Measurements from ENCODE around the gene CFAP107. TPM values are rescaled to one million over a fixed set of nuclear protein-coding genes. Genes with fewer than 3 reads are reported as not detected.

CFAP107 gene
- polyA plus RNA-seq, 1 experiment = 0.04 TPM

DNA sequence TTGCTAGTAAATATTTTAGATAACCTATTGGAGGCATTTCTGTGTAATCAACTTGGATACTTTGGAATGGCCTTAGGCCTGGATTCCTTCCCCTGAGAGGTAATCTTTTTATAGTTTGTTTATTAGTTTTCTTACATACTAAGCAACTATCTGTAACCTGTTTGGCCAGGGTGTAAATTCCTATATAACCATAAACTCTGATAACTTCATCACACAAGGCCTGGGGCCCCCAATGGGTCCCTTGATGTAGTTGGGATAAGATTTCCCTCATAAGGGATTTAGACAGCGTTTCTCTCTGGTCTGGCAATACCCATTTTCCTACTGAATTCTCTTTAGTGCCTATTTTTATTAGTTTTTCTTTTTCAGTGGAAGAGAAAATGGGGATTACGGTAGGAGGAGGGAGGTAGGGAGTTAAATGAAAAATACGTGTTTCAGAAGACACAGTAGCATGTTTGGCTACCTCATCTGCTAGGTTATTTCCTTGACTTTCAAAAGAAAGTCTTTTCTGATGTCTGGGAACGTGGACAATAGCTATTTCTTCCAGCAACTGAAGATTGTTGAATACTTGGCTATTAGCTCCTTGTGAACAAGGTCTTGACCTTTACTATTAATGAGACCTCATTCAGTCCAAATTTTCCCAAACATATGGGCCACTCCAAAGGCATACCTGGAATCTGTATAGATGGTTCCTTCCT is 37.5 kb upstream of the CFAP107 start:
- DNase-seq (ENCODE audit: low read depth) = no peak
- ChIA-PET CTCF (interaction anchor here (0.8 kb wide), 1 partner anchor 41 kb away, joined by 3 read pairs; no protein-coding TSS in a partner anchor), POLR2A (no interaction called here)
- H3K27me3 ChIP-seq (ENCODE audit: control insufficient read depth, insufficient read depth, low read length) = no peaks in the 10 kb centered on the region
- no peaks in the 10 kb centered on the region for H3K36me3 ChIP-seq (ENCODE audit: control insufficient read depth, insufficient read depth, low read length)
- H3K4me3 ChIP-seq (ENCODE audit: low read depth, low read length) = no peak overlapping the region
- TF ChIP-seq, protein P1, sequence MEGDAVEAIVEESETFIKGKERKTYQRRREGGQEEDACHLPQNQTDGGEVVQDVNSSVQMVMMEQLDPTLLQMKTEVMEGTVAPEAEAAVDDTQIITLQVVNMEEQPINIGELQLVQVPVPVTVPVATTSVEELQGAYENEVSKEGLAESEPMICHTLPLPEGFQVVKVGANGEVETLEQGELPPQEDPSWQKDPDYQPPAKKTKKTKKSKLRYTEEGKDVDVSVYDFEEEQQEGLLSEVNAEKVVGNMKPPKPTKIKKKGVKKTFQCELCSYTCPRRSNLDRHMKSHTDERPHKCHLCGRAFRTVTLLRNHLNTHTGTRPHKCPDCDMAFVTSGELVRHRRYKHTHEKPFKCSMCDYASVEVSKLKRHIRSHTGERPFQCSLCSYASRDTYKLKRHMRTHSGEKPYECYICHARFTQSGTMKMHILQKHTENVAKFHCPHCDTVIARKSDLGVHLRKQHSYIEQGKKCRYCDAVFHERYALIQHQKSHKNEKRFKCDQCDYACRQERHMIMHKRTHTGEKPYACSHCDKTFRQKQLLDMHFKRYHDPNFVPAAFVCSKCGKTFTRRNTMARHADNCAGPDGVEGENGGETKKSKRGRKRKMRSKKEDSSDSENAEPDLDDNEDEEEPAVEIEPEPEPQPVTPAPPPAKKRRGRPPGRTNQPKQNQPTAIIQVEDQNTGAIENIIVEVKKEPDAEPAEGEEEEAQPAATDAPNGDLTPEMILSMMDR (IDR thresholded peaks at IDR 0.05; ENCODE audit: insufficient read depth, low read depth, low read length) = no peak

DNA sequence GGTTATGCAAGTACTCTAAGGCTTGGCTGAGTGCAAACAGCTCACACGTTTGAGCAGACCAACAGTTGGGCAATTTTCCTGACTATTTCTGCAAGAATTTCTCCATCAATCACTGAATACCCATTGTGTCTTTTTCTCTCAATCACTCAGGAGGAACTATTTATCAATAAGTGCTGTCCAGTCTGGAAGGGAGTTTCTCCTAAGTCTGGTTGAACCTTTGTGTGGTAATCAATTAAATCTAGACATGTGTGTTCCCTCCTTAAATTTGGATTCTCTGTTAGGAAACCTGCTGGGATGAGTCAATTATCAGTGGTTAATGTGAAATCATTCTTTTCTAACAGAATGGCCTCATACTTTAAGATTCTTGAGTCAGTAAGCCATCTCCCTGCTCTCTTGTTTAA is 36.9 kb upstream of the CFAP107 start:
- no peak overlapping the region for H3K4me3 ChIP-seq (ENCODE audit: low read depth, low read length)
- no peaks in the 10 kb centered on the region for H3K36me3 ChIP-seq (ENCODE audit: control insufficient read depth, insufficient read depth, low read length)
- H3K27me3 ChIP-seq (ENCODE audit: control insufficient read depth, insufficient read depth, low read length) = no peaks in the 10 kb centered on the region
- TF ChIP-seq, protein P1 (IDR thresholded peaks at IDR 0.05; ENCODE audit: insufficient read depth, low read depth, low read length) = no peak
- ChIA-PET CTCF (interaction anchor here (0.8 kb wide), 1 partner anchor 42 kb away, joined by 3 read pairs; no protein-coding TSS in a partner anchor), POLR2A (no interaction called here)
- no peak for DNase-seq (ENCODE audit: low read depth)

- no peak for DNase-seq (ENCODE audit: low read depth)
- CTCF ChIA-PET = interaction anchor here (0.8 kb wide), 1 partner anchor 43 kb away, joined by 3 read pairs; no protein-coding TSS in a partner anchor
These were observed 36.3 kb upstream of the CFAP107 start for GRCh38 chr1:12709696-12710095.

DNA sequence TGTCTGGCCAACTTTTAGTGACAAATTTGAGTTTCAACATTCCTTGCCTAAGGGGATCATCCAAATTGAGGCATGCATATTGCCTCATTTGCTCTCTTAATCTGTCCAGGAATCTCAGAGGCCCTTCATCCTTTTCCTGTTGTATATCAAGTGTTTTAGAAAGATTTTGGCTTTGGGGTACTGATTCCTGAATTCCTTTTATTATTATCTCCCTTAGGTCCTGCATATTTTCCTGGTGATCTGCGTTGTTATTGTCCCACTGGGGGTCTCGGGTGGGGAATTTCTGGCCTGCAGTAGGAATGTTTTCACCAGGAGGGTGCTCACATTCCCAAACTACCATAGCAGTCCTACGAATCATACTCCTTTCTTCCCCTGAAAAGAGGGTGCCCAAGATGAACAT is 34.5 kb upstream of the CFAP107 start:
- POLR2A ChIA-PET = no interaction called here
- no peaks in the 10 kb centered on the region for H3K36me3 ChIP-seq (ENCODE audit: control insufficient read depth, insufficient read depth, low read length)
- DNase-seq (ENCODE audit: low read depth) = peak; percentile 49
- no peaks in the 10 kb centered on the region for H3K27me3 ChIP-seq (ENCODE audit: control insufficient read depth, insufficient read depth, low read length)
- H3K4me3 ChIP-seq (ENCODE audit: low read depth, low read length) = no peak overlapping the region
- TF ChIP-seq, protein P1 (IDR thresholded peaks at IDR 0.05; ENCODE audit: insufficient read depth, low read depth, low read length) = no peak
- CTCF ChIA-PET = no interaction called here

More at GRCh38 chr1:12709696-12710095, 36.3 kb upstream of the CFAP107 start:
- TF ChIP-seq, protein P1 (IDR thresholded peaks at IDR 0.05; ENCODE audit: insufficient read depth, low read depth, low read length) = no peak
- Histone ChIP-seq H3K27me3 (ENCODE audit: control insufficient read depth, insufficient read depth, low read length) (no peaks in the 10 kb centered on the region), H3K4me3 (ENCODE audit: low read depth, low read length) (no peak overlapping the region), H3K36me3 (ENCODE audit: control insufficient read depth, insufficient read depth, low read length) (no peaks in the 10 kb centered on the region)
- POLR2A ChIA-PET = no interaction called here

GRCh38 chr1:12712076-12712475 is 33.9 kb upstream of the CFAP107 start:
- Histone ChIP-seq H3K27me3 (ENCODE audit: control insufficient read depth, insufficient read depth, low read length) (no peaks in the 10 kb centered on the region), H3K36me3 (ENCODE audit: control insufficient read depth, insufficient read depth, low read length) (no peaks in the 10 kb centered on the region), H3K4me3 (ENCODE audit: low read depth, low read length) (no peak overlapping the region)
- TF ChIP-seq, protein P1 (IDR thresholded peaks at IDR 0.05; ENCODE audit: insufficient read depth, low read depth, low read length) = no peak
- DNase-seq (ENCODE audit: low read depth) = no peak
- ChIA-PET CTCF (interaction anchor here (0.7 kb wide), 1 partner anchor 1276 kb away, joined by 3 read pairs; no protein-coding TSS in a partner anchor), POLR2A (interaction anchor here (0.6 kb wide), 1 partner anchor 94 kb away, joined by 17 read pairs; the partner anchor contains the start of gene DHRS3)
